A549 treated with GW870086 at 1 μM for 4 hours (cell line): ENCODE data around the gene EHD1. TPM values are rescaled to one million over a fixed set of nuclear protein-coding genes. Genes with fewer than 3 reads are reported as not detected.

Source experiments
- total RNA-seq: library from RNA; stranded (reverse); fragments of 200-300 nt; extraction: Qiagen RNA extraction; gene quantifications from 5 replicates; pipeline ENCODE4 v1.2.3, GENCODE V29; 2022; ENCODE audit warnings: low read depth

EHD1 gene
- 104 to 140 TPM (median 129 TPM) in 5 replicates for total RNA-seq

GRCh38 chr11:64878494-64879243 is at the start of gene EHD1:
TSS of gene EHD1 (minus strand) at chr11:64878621. CDS start at chr11:64878464, 157 bp downstream.

DNA sequence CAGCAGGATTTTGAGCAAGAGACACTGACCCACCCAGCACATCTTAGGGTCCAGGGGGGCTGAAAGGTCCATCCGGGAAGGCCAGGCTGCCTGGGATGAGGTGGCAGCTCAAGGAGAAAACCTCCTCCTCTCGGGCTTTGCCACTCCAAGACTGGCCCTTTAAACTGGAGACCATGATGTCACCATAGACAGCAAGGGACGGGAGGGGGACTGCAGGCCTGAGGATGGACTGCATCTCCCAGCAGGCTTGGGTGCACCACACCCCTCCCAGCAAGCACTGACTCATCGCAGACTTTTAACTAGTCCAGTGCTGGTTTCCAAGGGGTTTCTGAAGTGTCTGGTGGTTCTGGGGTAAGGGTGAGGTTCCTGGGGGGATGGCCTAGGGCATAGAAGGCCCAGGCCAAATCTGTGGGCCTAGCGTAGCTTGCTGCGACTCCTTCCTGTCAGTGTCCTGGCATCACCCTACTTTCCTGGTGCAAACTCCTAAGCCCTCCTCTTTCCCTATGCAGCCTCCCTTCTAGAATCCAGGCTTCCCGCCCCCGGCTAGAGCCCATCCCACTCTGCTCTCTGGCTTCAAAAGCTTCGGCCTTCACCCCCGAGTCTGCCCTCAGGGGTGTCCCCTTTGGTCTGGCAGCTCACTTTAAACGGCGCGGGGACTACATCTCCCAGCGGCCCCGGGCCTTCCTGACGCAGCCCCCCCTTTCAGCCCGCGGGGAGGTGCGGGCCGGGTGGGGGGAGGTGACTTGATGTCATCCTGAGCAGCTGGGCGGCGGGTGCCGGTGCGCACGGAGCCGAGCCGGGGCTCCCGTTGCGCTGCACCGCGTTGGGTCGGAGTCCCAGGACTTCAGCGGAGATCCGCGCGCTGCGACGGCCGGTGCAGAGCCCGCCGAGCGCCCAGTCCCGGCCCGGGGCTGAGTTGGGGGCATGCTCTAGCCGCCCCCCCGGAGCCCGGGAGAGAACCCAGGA is 45.8 kb upstream of the EHD1 start, which contains the start of gene PPP2R5B:
TSS of gene PPP2R5B (plus strand) at position 746 of the 966 bp plus-strand sequence. CDS start 1,046 bp downstream, outside the sequence.

GRCh38 chr11:64916775-64917662 is 38.6 kb upstream of the EHD1 start, which contains the start of gene ATG2A:
TSS of gene ATG2A (minus strand) at chr11:64917209. CDS start at chr11:64917135, 74 bp downstream.

DNA sequence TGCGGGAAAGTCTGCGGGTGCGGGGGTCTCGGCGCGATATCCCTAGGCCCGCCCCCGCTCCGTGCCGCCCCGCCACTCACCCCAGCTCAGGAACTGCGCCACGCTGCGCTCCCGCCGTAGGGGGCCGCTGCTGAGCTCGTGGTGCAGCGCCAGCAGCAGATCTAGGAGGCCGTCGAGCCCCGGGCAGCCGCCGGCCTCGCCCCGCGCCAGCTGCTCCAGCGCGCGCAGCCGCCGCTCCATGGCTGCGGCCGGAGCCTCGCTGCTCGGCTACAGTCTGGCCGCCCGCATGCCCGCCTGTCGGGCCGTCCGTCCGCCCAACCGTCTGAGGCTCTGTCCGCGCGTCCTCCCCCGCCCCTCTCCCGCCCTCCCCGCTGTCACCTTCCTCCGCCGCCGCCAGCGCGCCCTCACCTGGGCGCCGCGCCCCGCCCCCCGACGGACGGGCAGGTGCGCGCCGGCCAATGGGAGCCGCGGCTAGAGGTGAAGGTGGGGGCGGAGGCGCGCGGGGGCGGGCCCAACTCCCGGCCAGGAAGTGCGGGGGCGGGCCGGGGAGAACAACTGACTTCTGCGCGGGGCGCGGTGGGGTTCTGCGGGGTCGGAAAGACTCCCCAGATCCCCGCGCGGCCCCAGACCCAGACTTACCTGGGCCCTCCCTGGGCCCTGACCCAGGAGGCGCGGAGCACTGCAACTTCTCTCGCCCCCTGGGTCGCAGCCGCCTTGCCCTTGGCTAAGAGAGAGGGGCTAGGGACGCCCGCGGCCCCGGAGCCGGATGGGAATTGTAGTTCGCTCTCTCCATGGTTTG is 33.9 kb downstream of the EHD1 start, which contains the start of gene CDC42BPG:
TSS of gene CDC42BPG (minus strand) at position 324 of the 799 bp plus-strand sequence. CDS start at position 240, 84 bp downstream.

DNA sequence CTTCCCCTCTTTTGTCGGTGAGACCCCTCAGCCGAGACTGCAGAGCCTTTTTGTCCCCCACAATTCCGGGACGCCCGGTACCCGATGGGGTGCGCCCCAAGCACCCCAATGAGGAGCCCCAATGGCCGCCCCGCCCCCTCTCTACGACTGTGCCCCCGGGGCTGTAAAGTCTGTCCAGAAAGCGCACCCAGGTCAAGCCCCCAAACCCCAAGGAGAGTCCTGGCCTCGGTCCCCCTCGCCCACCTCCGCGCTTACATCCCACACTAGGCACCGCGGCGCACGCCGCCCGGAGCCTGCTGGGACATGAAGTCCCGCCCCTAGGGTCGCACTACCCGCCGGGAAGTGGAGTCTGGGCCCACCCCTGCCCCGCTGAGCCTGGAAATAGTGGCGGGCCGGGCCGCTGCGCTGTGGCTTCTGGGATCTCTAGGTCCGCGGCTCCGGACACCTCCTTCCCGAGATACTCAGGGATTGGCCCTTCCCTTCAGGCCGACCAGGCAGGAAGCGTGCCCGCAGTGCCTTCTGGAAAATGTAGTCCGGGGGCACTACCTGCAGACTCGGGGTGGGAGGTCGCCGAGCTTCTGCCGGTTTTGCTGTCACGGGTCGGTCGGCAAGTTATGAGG is 68.0 kb downstream of the EHD1 start, which contains the start of gene MEN1:
TSS of gene MEN1 (minus strand) at position 281 of the 620 bp plus-strand sequence. CDS start 442 bp downstream, outside the sequence.

GRCh38 chr11:64803158-64803845 is 75.1 kb downstream of the EHD1 start, which contains the start of gene MAP4K2:
TSS of gene MAP4K2 (minus strand) at chr11:64803214. CDS start at chr11:64803149, 65 bp downstream.

Other genes with a start within 250 kb of the EHD1 start
- gene NRXN2, start 155.4 kb downstream of the EHD1 start, total RNA-seq = 0.19 to 0.35 TPM (median 0.27 TPM) in 5 replicates
- gene RASGRP2, start 134.5 kb downstream of the EHD1 start, total RNA-seq = 1.1 to 2.6 TPM (median 1.4 TPM) in 5 replicates
- gene PYGM, start 118.6 kb downstream of the EHD1 start, total RNA-seq = 0.17 to 0.58 TPM (median 0.32 TPM) in 5 replicates
- gene SF1, start 100.1 kb downstream of the EHD1 start, total RNA-seq = 160 to 206 TPM (median 161 TPM) in 5 replicates
- gene MAP4K2, start 75.4 kb downstream of the EHD1 start, total RNA-seq = 6.9 to 9.1 TPM (median 8.0 TPM) in 5 replicates
- gene MEN1, start 68.1 kb downstream of the EHD1 start, total RNA-seq = 28.7 to 39.3 TPM (median 36.7 TPM) in 5 replicates
- 1.1 to 1.8 TPM (median 1.6 TPM) in 5 replicates for gene CDC42BPG, start 34.0 kb downstream of the EHD1 start, total RNA-seq
- gene ATG2A, start 38.6 kb upstream of the EHD1 start, total RNA-seq = 12.9 to 22.4 TPM (median 20.8 TPM) in 5 replicates
- gene PPP2R5B, start 46.1 kb upstream of the EHD1 start, total RNA-seq = 3.6 to 6.2 TPM (median 4.2 TPM) in 5 replicates
- not detected in 5 replicates for gene GPHA2, start 57.3 kb upstream of the EHD1 start, total RNA-seq
- not detected in 5 replicates for gene MAJIN, start 93.5 kb upstream of the EHD1 start, total RNA-seq
- 0.61 to 1.3 TPM (median 0.67 TPM) in 5 replicates for gene BATF2, start 118.3 kb upstream of the EHD1 start, total RNA-seq
- 157 to 200 TPM (median 182 TPM) in 5 replicates for gene ARL2, start 135.5 kb upstream of the EHD1 start, total RNA-seq
- 20.2 to 23.7 TPM (median 21.5 TPM) in 5 replicates for gene SNX15, start 148.8 kb upstream of the EHD1 start, total RNA-seq
- 33.6 to 55.1 TPM (median 50.9 TPM) in 5 replicates for gene SAC3D1, start 162.6 kb upstream of the EHD1 start, total RNA-seq
- not detected in 5 replicates for gene NAALADL1, start 179.9 kb upstream of the EHD1 start, total RNA-seq
- gene CDCA5, start 205.4 kb upstream of the EHD1 start, total RNA-seq = 56.3 to 73.2 TPM (median 69.6 TPM) in 5 replicates
- 30.8 to 34.6 TPM (median 33.1 TPM) in 5 replicates for gene ZFPL1, start 205.6 kb upstream of the EHD1 start, total RNA-seq
- 50.2 to 54.5 TPM (median 53.0 TPM) in 5 replicates for gene VPS51, start 217.6 kb upstream of the EHD1 start, total RNA-seq
- 5.3 to 6.8 TPM (median 5.5 TPM) in 5 replicates for gene TM7SF2, start 233.3 kb upstream of the EHD1 start, total RNA-seq
- 14.6 to 23.2 TPM (median 21.6 TPM) in 5 replicates for gene ZNHIT2, start 239.1 kb upstream of the EHD1 start, total RNA-seq
- 887 to 1,065 TPM (median 962 TPM) in 5 replicates for gene FAU, start 243.5 kb upstream of the EHD1 start, total RNA-seq
- gene MRPL49, start 243.7 kb upstream of the EHD1 start, total RNA-seq = 68.9 to 78.3 TPM (median 73.3 TPM) in 5 replicates